Upper lobe of right lung (tissue), 1 donor: ENCODE results near the gene INAFM2. TPM values are rescaled to one million over a fixed set of nuclear protein-coding genes. Genes with fewer than 3 reads are reported as not detected.

Experiments used
- ATAC-seq: fragments of 200-7000 bp; cut with Tn5 transposase; one replicate; pipeline ENCODE4 v1.9.1; 2020; ENCODE audit warnings: mild to moderate bottlenecking, moderate library complexity
- DNase-seq: peaks from one replicate; pipeline ENCODE4 v3.0.0-alpha.2; 2020
- H3K27ac ChIP-seq: fragments of 200-600 bp; one replicate; pipeline ENCODE4 v1.8.0; 2022
- H3K27me3 ChIP-seq: fragments of 200-600 bp; one replicate; pipeline ENCODE4 v1.8.0; 2022; ENCODE audit warnings: mild to moderate bottlenecking
- H3K36me3 ChIP-seq: fragments of 200-600 bp; one replicate; pipeline ENCODE4 v1.8.0; 2022
- H3K4me1 ChIP-seq: fragments of 200-600 bp; one replicate; pipeline ENCODE4 v1.8.0; 2022
- H3K4me3 ChIP-seq: fragments of 200-600 bp; one replicate; pipeline ENCODE4 v1.8.0; 2022; ENCODE audit warnings: mild to moderate bottlenecking
- H3K9me3 ChIP-seq: fragments of 200-600 bp; one replicate; pipeline ENCODE4 v1.8.0; 2022
- CTCF ChIP-seq: fragments of 200-600 bp; IDR thresholded peaks from one replicate; pipeline ENCODE4 v1.8.0; 2022; ENCODE audit warnings: antibody characterized with exemption
- intact Hi-C: fragments of 100-400 bp; cut with DNase I; formaldehyde crosslinking; loops from one replicate; pipeline ENCODE4 v1.11.0; 2022
- total RNA-seq: library from RNA; stranded (reverse); fragmentation: NEBNext Ultra II Directional; extraction: Animal tissue kit (Norgen Biotek cat#: 25700); gene quantifications from one replicate; pipeline ENCODE4 v1.2.1, GENCODE V29; 2021
- donor health status: DM: no; HTN: yes; CAD: no; lungs with severe emphysema.

The INAFM2 gene
- total RNA-seq, 1 donor from 2014 or later, result 39.5 TPM

DNA sequence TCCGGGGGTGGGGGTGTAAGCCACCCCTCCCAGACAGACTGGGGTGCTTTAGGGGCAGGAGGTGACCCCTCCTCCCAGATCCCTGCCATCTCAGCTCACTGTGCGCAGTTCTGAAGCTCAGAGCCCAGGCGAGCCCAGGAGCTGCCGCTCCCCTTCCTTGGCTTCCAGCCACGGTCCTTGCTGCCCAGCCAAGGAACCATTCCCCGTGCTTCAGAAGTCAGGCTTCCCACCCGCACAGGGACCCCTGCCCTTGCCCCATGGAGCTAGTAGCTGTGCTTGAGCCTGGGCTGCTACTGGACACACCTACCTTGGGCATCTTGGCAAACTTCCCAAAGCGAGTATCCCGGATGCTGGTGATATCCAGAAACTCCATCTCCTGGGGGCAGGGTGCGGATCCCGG lies 20.5 kb upstream of the INAFM2 start:
- DNase-seq (no peak), ATAC-seq (no peak)
- peaks cover 2% of the 10 kb centered on the region for H3K36me3 ChIP-seq
- H3K27me3 ChIP-seq, result no peaks in the 10 kb centered on the region
- H3K4me1 ChIP-seq, result peaks cover 5% of the 10 kb centered on the region
- TF ChIP-seq CTCF, result no peak
- intact Hi-C loops, result no loop called here
- H3K27ac ChIP-seq, result no peak overlapping the region
- H3K4me3 ChIP-seq, result no peak overlapping the region
- no peaks in the 10 kb centered on the region for H3K9me3 ChIP-seq

DNA sequence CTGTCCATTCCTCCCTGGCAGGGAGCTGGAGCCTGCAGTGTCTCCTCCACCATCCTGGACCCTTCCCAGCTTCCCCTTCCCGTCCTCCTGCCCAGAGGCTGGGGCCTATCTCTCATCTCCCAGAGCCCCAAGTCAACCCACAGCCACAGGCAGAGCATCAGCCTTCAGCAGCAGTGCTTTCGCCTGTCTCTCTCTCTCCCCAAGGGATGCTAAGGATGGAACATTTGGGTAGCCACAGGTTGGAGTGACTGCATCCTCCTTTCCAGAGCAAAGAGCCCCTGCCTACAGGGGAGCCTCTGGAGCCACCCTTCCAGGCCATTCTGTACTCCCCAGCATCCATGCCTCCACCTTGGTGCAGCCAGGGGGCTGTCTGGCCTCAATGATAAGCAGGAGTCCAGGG lies 19.9 kb upstream of the INAFM2 start:
- no peak overlapping the region for H3K4me3 ChIP-seq
- no peaks in the 10 kb centered on the region for H3K27me3 ChIP-seq
- intact Hi-C loops, result no loop called here
- no peak overlapping the region for H3K27ac ChIP-seq
- H3K36me3 ChIP-seq, result no peaks in the 10 kb centered on the region
- no peaks in the 10 kb centered on the region for H3K9me3 ChIP-seq
- peaks cover 7% of the 10 kb centered on the region for H3K4me1 ChIP-seq
- ATAC-seq (no peak), DNase-seq (no peak)
- TF ChIP-seq CTCF, result no peak

GRCh38 chr15:40305281-40305680 lies 18.2 kb upstream of the INAFM2 start:
- H3K27me3 ChIP-seq, result no peaks in the 10 kb centered on the region
- H3K4me1 ChIP-seq, result peaks cover 19% of the 10 kb centered on the region
- no peaks in the 10 kb centered on the region for H3K9me3 ChIP-seq
- TF ChIP-seq CTCF, result no peak
- H3K27ac ChIP-seq, result no peak overlapping the region
- H3K36me3 ChIP-seq, result no peaks in the 10 kb centered on the region
- H3K4me3 ChIP-seq, result no peak overlapping the region
- intact Hi-C loops, result no loop called here
- DNase-seq, result peak; percentile 9
- ATAC-seq, result no peak

- peak overlapping the region; percentile 58 for H3K27ac ChIP-seq
- no peaks in the 10 kb centered on the region for H3K36me3 ChIP-seq
- H3K4me1 ChIP-seq, result peaks cover 19% of the 10 kb centered on the region
- H3K4me3 ChIP-seq, result peak overlapping the region; percentile 51
- peak; percentile 64 for DNase-seq
- H3K9me3 ChIP-seq, result no peaks in the 10 kb centered on the region
- no peak for TF ChIP-seq CTCF
- peak; percentile 51 for ATAC-seq
- intact Hi-C loops, result no loop called here
- H3K27me3 ChIP-seq, result no peaks in the 10 kb centered on the region
Measured at GRCh38 chr15:40306371-40306770, 17.1 kb upstream of the INAFM2 start.

GRCh38 chr15:40306908-40307307 lies 16.6 kb upstream of the INAFM2 start:
- no peaks in the 10 kb centered on the region for H3K9me3 ChIP-seq
- peak overlapping the region; percentile 51 for H3K4me3 ChIP-seq
- ATAC-seq (peak; percentile 11), DNase-seq (peak; percentile 47)
- no peak for TF ChIP-seq CTCF
- no peaks in the 10 kb centered on the region for H3K36me3 ChIP-seq
- peak overlapping the region; percentile 58 for H3K27ac ChIP-seq
- peaks cover 19% of the 10 kb centered on the region for H3K4me1 ChIP-seq
- no peaks in the 10 kb centered on the region for H3K27me3 ChIP-seq
- intact Hi-C loops, result no loop called here
